Endothelial cell of umbilical vein (primary cell): ENCODE measurements around the gene TSPEAR. TPM values are rescaled to one million over a fixed set of nuclear protein-coding genes. Genes with fewer than 3 reads are reported as not detected.

Experiments
- BruUV-seq: library from RNA; stranded (reverse); fragments of 400-500 nt; replicated peaks from 2 replicates; lab custom pipeline; 2021; lab: Mats Ljungman, UMichigan
- CTCF ChIA-PET: fragments of 300-600, 350-600 bp; sonication (Branson Sonifier 250); formaldehyde crosslinking; loops from one replicate; lab custom pipeline; 2021; ENCODE audit warnings: antibody characterized with exemption, inconsistent platforms; lab: Charles Lee
- POLR2A ChIA-PET: fragments of 300-600, 350-600 bp; sonication (Branson Sonifier 250); formaldehyde crosslinking; loops from one replicate; lab custom pipeline; 2021; ENCODE audit warnings: antibody characterized with exemption, inconsistent platforms; lab: Charles Lee
- DNase-seq: peaks from one replicate; pipeline ENCODE4 v3.0.0-alpha.2; 2011; ENCODE audit warnings: low read depth, low spot score
- FAIRE-seq: peaks from 2 replicates; lab custom pipeline; 2011; peaks lifted over from hg19 to GRCh38; lab: Jason Lieb, UNC
- H2AFZ ChIP-seq: 2 replicates; pipeline ENCODE4 v1.6.0; 2012; ENCODE audit warnings: low read depth, low read length, control low read depth, inconsistent platforms
- H3K27ac ChIP-seq: 2 replicates; pipeline ENCODE4 v1.5.1; 2011; ENCODE audit warnings: low read depth, mild to moderate bottlenecking, control low read depth, low read length, moderate library complexity; ENCODE audit not compliant: insufficient read depth
- H3K27me3 ChIP-seq, 2 experiments: 2 replicates each; pipeline versions ENCODE4 v1.6.0 to v1.6.1; 2011; ENCODE audit warnings: low read length in 2 of 2, mixed read lengths in 1 of 2; ENCODE audit not compliant: control insufficient read depth in 2 of 2, insufficient read depth in 2 of 2
- H3K36me3 ChIP-seq, 2 experiments: 2 replicates in 1 of 2; 3 replicates in 1 of 2; pipeline ENCODE4 v1.5.1; 2011; ENCODE audit warnings: low read length in 2 of 2, mild to moderate bottlenecking in 1 of 2, moderate library complexity in 1 of 2; ENCODE audit not compliant: control insufficient read depth in 2 of 2, insufficient read depth in 2 of 2; ENCODE audit errors: extremely low read depth in 1 of 2
- H3K4me1 ChIP-seq: 3 replicates; pipeline ENCODE4 v1.5.1; 2011; ENCODE audit warnings: mild to moderate bottlenecking, low read length; ENCODE audit not compliant: control insufficient read depth, insufficient read depth; ENCODE audit errors: extremely low read depth
- H3K4me2 ChIP-seq: 2 replicates; pipeline ENCODE4 v1.6.1; 2011; ENCODE audit warnings: low read length, control low read depth, mixed read lengths; ENCODE audit not compliant: insufficient read depth
- H3K4me3 ChIP-seq, 3 experiments: fragments of 200-600 bp in 1 of 3; sonication (generic), shearing (Covaris generic) in 1 of 3; replicated peaks in 1 of 3; 2 replicates each; pipeline ENCODE4 v1.5.1; 2011 to 2016; ENCODE audit warnings: control low read depth in 3 of 3, low read length in 3 of 3, mild to moderate bottlenecking in 2 of 3, inconsistent platforms in 1 of 3, low read depth in 1 of 3, moderate library complexity in 1 of 3; ENCODE audit not compliant: insufficient read depth in 1 of 3
- H3K79me2 ChIP-seq: 2 replicates; pipeline ENCODE4 v1.6.0; 2012; ENCODE audit warnings: low read length, inconsistent platforms; ENCODE audit not compliant: control insufficient read depth, insufficient read depth
- H3K9ac ChIP-seq: replicated peaks from 2 replicates; pipeline ENCODE3; 2011; ENCODE audit warnings: low read length, control low read depth; ENCODE audit not compliant: insufficient read depth; ENCODE audit errors: extremely low read depth
- H3K9me1 ChIP-seq: replicated peaks from 3 replicates; pipeline ENCODE4 v1.6.0; 2011; ENCODE audit warnings: mild to moderate bottlenecking, low read length; ENCODE audit not compliant: control insufficient read depth, insufficient read depth; ENCODE audit errors: extremely low read depth
- H3K9me3 ChIP-seq: replicated peaks from 2 replicates; pipeline ENCODE4 v1.5.1; 2012; ENCODE audit warnings: low read length, inconsistent platforms; ENCODE audit not compliant: control insufficient read depth, insufficient read depth
- H4K20me1 ChIP-seq: replicated peaks from 2 replicates; pipeline ENCODE3; 2011; ENCODE audit warnings: mild to moderate bottlenecking, low read length; ENCODE audit not compliant: control insufficient read depth, insufficient read depth; ENCODE audit errors: extremely low read depth
- EZH2 ChIP-seq: IDR thresholded peaks from 2 replicates; pipeline ENCODE4 v1.6.1; 2012; ENCODE audit warnings: borderline replicate concordance, low read depth, mild to moderate bottlenecking, moderate library complexity, low read length, inconsistent platforms; ENCODE audit not compliant: severe bottlenecking
- FOS ChIP-seq: IDR thresholded peaks from 2 replicates; pipeline ENCODE4 v1.6.1; 2011; ENCODE audit warnings: mild to moderate bottlenecking, low read length, moderate library complexity, borderline replicate concordance; ENCODE audit not compliant: insufficient read depth
- GATA2 ChIP-seq: IDR thresholded peaks from 2 replicates; pipeline ENCODE4 v1.7.0; 2011; ENCODE audit warnings: low read depth, mild to moderate bottlenecking, moderate library complexity, mixed read lengths, low read length; ENCODE audit not compliant: insufficient read length, insufficient read depth
- JUN ChIP-seq: IDR thresholded peaks from 2 replicates; pipeline ENCODE4 v1.6.1; 2011; ENCODE audit warnings: borderline replicate concordance, low read depth; ENCODE audit not compliant: insufficient read length, insufficient read depth
- MYC ChIP-seq: IDR thresholded peaks from one replicate; pipeline ENCODE4 v1.6.1; 2011; ENCODE audit warnings: mild to moderate bottlenecking, low read depth, low read length
- POLR2A ChIP-seq: IDR thresholded peaks from 2 replicates; pipeline ENCODE4 v1.6.1; 2012; ENCODE audit warnings: low read depth, mild to moderate bottlenecking, control low read depth, low read length
- POLR2AphosphoS5 ChIP-seq: IDR thresholded peaks from 2 replicates; pipeline ENCODE4 v1.6.1; 2012; ENCODE audit warnings: low read depth, mild to moderate bottlenecking, control low read depth, low read length, moderate library complexity; ENCODE audit not compliant: insufficient read depth
- dilution Hi-C: fragments of 300-500 bp; cut with MboI; formaldehyde crosslinking; loops from one replicate; pipeline ENCODE4 v1.15.0; 2019; ENCODE audit warnings: low sequenced_read_pairs; ENCODE audit not compliant: extremely low pct_ligation_motif_present
- intact Hi-C: fragments of 100-400 bp; cut with micrococcal nuclease; formaldehyde crosslinking; loops from one replicate; pipeline ENCODE4 v1.10.0; 2022
- polyA plus RNA-seq, 4 experiments: library from polyadenylated mRNA; depleted of rRNA in 3 of 4; stranded (reverse) in 3 of 4; unstranded in 1 of 4; fragments of >200 nt; gene quantifications; 2 replicates each; pipeline versions ENCODE4 v1.2.1 to v1.2.3, GENCODE V29; 2011 to 2012; ENCODE audit warnings: missing spikeins in 1 of 4
- total RNA-seq: library from RNA; stranded (reverse); gene quantifications from 2 replicates; pipeline ENCODE4 v1.2.3, GENCODE V29; 2021
- TF ChIP-seq, protein P1 (sequence below): IDR thresholded peaks from 2 replicates; pipeline ENCODE4 v1.6.1; 2011; ENCODE audit not compliant: insufficient read depth, insufficient read length
- TF ChIP-seq, protein P2 (sequence below), 2 donors: IDR thresholded peaks; 1 replicate in 1 of 2; 2 replicates in 1 of 2; pipeline ENCODE4 v1.5.1; 2011; ENCODE audit warnings: low read length in 2 of 2, mild to moderate bottlenecking in 2 of 2, moderate library complexity in 2 of 2, control low read depth in 1 of 2, inconsistent platforms in 1 of 2, low read depth in 1 of 2; ENCODE audit not compliant: insufficient read depth in 1 of 2; ENCODE audit errors: extremely low read depth in 1 of 2

TSPEAR gene
- total and polyA plus RNA-seq, 2 donors (not counting 3 experiments of a cell fraction or from before 2014, with no cell fraction given): 0.01 TPM; not detected in 1

DNA sequence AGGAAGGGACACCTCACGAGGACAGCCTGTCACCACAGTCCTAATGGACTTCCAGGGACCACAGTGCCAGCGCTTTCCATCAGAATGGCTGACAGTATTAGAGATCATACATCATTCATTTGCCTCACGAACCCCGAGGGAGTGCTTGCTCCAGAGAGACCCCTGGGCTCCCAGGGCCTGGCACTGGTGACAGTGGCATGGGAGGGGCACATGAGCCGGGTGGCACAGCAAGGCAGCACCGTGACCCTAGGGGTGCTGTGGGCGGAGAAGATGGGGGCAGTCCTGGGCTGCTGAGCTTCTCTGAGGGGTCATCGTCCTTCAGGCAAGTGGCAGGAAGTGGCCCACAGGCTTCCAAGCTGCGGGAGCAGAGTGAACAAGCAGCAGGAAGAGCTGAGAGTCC is 16.4 kb upstream of the TSPEAR start:
- no peak for TF ChIP-seq POLR2A
- TF ChIP-seq GATA2: no peak
- TF ChIP-seq MYC: no peak
- TF ChIP-seq, protein P1, sequence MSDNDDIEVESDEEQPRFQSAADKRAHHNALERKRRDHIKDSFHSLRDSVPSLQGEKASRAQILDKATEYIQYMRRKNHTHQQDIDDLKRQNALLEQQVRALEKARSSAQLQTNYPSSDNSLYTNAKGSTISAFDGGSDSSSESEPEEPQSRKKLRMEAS: no peak
- TF ChIP-seq, protein P2, sequence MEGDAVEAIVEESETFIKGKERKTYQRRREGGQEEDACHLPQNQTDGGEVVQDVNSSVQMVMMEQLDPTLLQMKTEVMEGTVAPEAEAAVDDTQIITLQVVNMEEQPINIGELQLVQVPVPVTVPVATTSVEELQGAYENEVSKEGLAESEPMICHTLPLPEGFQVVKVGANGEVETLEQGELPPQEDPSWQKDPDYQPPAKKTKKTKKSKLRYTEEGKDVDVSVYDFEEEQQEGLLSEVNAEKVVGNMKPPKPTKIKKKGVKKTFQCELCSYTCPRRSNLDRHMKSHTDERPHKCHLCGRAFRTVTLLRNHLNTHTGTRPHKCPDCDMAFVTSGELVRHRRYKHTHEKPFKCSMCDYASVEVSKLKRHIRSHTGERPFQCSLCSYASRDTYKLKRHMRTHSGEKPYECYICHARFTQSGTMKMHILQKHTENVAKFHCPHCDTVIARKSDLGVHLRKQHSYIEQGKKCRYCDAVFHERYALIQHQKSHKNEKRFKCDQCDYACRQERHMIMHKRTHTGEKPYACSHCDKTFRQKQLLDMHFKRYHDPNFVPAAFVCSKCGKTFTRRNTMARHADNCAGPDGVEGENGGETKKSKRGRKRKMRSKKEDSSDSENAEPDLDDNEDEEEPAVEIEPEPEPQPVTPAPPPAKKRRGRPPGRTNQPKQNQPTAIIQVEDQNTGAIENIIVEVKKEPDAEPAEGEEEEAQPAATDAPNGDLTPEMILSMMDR (IDR thresholded peaks at IDR 0.05; ENCODE audit: extremely low read depth in 1 of 2, insufficient read depth in 1 of 2, low read depth in 1 of 2, low read length in 2 of 2): no peak
- no peak for TF ChIP-seq EZH2
- no peak for TF ChIP-seq POLR2AphosphoS5
- TF ChIP-seq JUN: no peak
- TF ChIP-seq FOS: no peak
- intact Hi-C loops: no loop called here
- BruUV-seq: no TSS peak

More for the DNA sequence above, 16.4 kb upstream of the TSPEAR start:
- no peak overlapping the region for H3K9ac ChIP-seq
- no peaks in the 10 kb centered on the region for H3K36me3 ChIP-seq
- POLR2A ChIA-PET: no interaction called here
- H3K4me2 ChIP-seq: no peak overlapping the region
- H4K20me1 ChIP-seq: no peaks in the 10 kb centered on the region
- CTCF ChIA-PET: no interaction called here
- H3K27me3 ChIP-seq: peaks cover 21 to 28% of the 10 kb centered on the region in 2 experiments
- H3K27ac ChIP-seq: no peak overlapping the region
- H3K9me1 ChIP-seq: no peaks in the 10 kb centered on the region
- no peaks in the 10 kb centered on the region for H3K79me2 ChIP-seq
- dilution Hi-C loops: no loop called here
- H2AFZ ChIP-seq: no peak overlapping the region
- H3K4me3 ChIP-seq: no peak overlapping the region
- no peak for FAIRE-seq
- no peak for DNase-seq
- H3K9me3 ChIP-seq: no peaks in the 10 kb centered on the region
- no peaks in the 10 kb centered on the region for H3K4me1 ChIP-seq
